SK-N-SH (cell line): Measurements from ENCODE around the gene TBC1D20. TPM values are rescaled to one million over a fixed set of nuclear protein-coding genes. Genes with fewer than 3 reads are reported as not detected.

Experiments used
- CTCF ChIA-PET: fragments of 300-600, 350-600 bp; formaldehyde crosslinking; extraction: SDS; loops from one replicate; lab custom pipeline; 2021; lab: Yijun Ruan, JAX
- POLR2A ChIA-PET: fragments of 350-600 bp; sonication (Branson Sonifier 250); formaldehyde crosslinking; extraction: SDS; loops from one replicate; lab custom pipeline; 2020; ENCODE audit warnings: antibody characterized with exemption, inconsistent platforms; lab: Yijun Ruan, JAX
- DNase-seq: peaks from one replicate; pipeline ENCODE4 v3.0.0; 2012
- H2AFZ ChIP-seq: fragments of 200-600 bp; sonication (generic); 2 replicates; pipeline ENCODE4 v1.8.1; 2016; ENCODE audit warnings: antibody characterized with exemption, mild to moderate bottlenecking, low read depth
- H3F3A ChIP-seq: fragments of 200-600 bp; sonication (generic); replicated peaks from 2 replicates; pipeline ENCODE3; 2016; ENCODE audit warnings: antibody characterized with exemption, mild to moderate bottlenecking; ENCODE audit not compliant: insufficient read depth
- H3K27ac ChIP-seq, 2 experiments: fragments of 200-500 bp in 1 of 2; fragments of 200-600 bp in 1 of 2; sonication (Bioruptor generic) in 1 of 2; sonication (generic), shearing (Covaris generic) in 1 of 2; 2 replicates each; pipeline versions ENCODE4 v1.5.1 to v1.6.1; 2014 to 2016; ENCODE audit warnings: low read depth in 2 of 2, inconsistent platforms in 1 of 2, low read length in 1 of 2, mild to moderate bottlenecking in 1 of 2, mixed read lengths in 1 of 2
- H3K27me3 ChIP-seq: fragments of 200-600 bp; sonication (generic), shearing (Covaris generic); 2 replicates; pipeline ENCODE4 v1.6.1; 2016; ENCODE audit warnings: mixed run types; ENCODE audit not compliant: insufficient read depth
- H3K36me3 ChIP-seq, 2 experiments: fragments of 200-500 bp in 1 of 2; fragments of 200-600 bp in 1 of 2; sonication (Bioruptor generic) in 1 of 2; sonication (generic) in 1 of 2; replicated peaks in 1 of 2; 2 replicates each; pipeline versions ENCODE3 to v1.5.1; 2014 to 2016; ENCODE audit warnings: low read length in 1 of 2, mild to moderate bottlenecking in 1 of 2; ENCODE audit not compliant: insufficient read depth in 2 of 2, control insufficient read depth in 1 of 2
- H3K4me1 ChIP-seq, 2 experiments: fragments of 200-500 bp in 1 of 2; fragments of 200-600 bp in 1 of 2; sonication (Bioruptor generic) in 1 of 2; sonication (generic), shearing (Covaris generic) in 1 of 2; 2 replicates each; pipeline versions ENCODE4 v1.5.1 to v1.6.1; 2014 to 2016; ENCODE audit warnings: low read depth in 1 of 2, low read length in 1 of 2, mixed run types in 1 of 2; ENCODE audit not compliant: insufficient read depth in 2 of 2, control insufficient read depth in 1 of 2
- H3K4me2 ChIP-seq: fragments of 200-600 bp; sonication (generic), shearing (Covaris generic); 2 replicates; pipeline ENCODE4 v1.6.1; 2017; ENCODE audit warnings: mixed run types
- H3K4me3 ChIP-seq, 2 experiments: fragments of 200-500 bp in 1 of 2; fragments of 200-600 bp in 1 of 2; sonication (Bioruptor generic) in 1 of 2; sonication (generic), shearing (Covaris generic) in 1 of 2; 2 replicates each; pipeline versions ENCODE4 v1.5.1 to v1.8.1; 2014 to 2016; ENCODE audit warnings: low read depth in 2 of 2, inconsistent platforms in 1 of 2, low read length in 1 of 2, mild to moderate bottlenecking in 1 of 2, mixed read lengths in 1 of 2, moderate library complexity in 1 of 2
- H3K79me2 ChIP-seq: fragments of 200-600 bp; sonication (generic); 2 replicates; pipeline ENCODE4 v1.8.1; 2017; ENCODE audit warnings: mild to moderate bottlenecking; ENCODE audit not compliant: insufficient read depth
- H3K9ac ChIP-seq: fragments of 200-600 bp; sonication (generic); 2 replicates; pipeline ENCODE4 v1.6.1; 2017; ENCODE audit warnings: mixed run types
- H3K9me2 ChIP-seq: fragments of 200-600 bp; sonication (generic); 2 replicates; pipeline ENCODE4 v1.6.1; 2017; ENCODE audit warnings: mixed run types
- H3K9me3 ChIP-seq: fragments of 200-600 bp; sonication (generic); 2 replicates; pipeline ENCODE4 v1.6.1; 2017; ENCODE audit warnings: mixed run types, mild to moderate bottlenecking, moderate library complexity
- H4K20me1 ChIP-seq: fragments of 200-600 bp; sonication (generic); 2 replicates; pipeline ENCODE4 v1.6.1; 2017; ENCODE audit warnings: mild to moderate bottlenecking, mixed run types; ENCODE audit not compliant: insufficient read depth
- CHD2 ChIP-seq: fragments of 150-350 bp; IDR thresholded peaks from 2 replicates; pipeline ENCODE4 v1.6.1; 2018; ENCODE audit warnings: low read length; ENCODE audit not compliant: partially characterized antibody
- EZH2phosphoT487 ChIP-seq: fragments of 200-600 bp; sonication (generic); IDR thresholded peaks from 2 replicates; pipeline ENCODE4 v1.6.1; 2017; ENCODE audit warnings: low read depth, mixed run types, mild to moderate bottlenecking, antibody characterized with exemption, moderate library complexity, borderline replicate concordance
- FOXJ3 ChIP-seq: sonication (generic); formaldehyde crosslinking; IDR thresholded peaks from 2 replicates; pipeline ENCODE4 v1.5.1; 2020; ENCODE audit warnings: mild to moderate bottlenecking, missing genetic modification reagents
- FOXM1 ChIP-seq: IDR thresholded peaks from 2 replicates; pipeline ENCODE4 v1.4.0; 2012; ENCODE audit warnings: low read depth, mild to moderate bottlenecking
- IRF3 ChIP-seq: fragments of 150-350 bp; IDR thresholded peaks from 2 replicates; pipeline ENCODE4 v1.6.1; 2016; ENCODE audit warnings: mild to moderate bottlenecking, low read depth, low read length
- MAX ChIP-seq: IDR thresholded peaks from 2 replicates; pipeline ENCODE4 v1.4.0; 2012; ENCODE audit warnings: low read depth
- NRF1 ChIP-seq: IDR thresholded peaks from 2 replicates; pipeline ENCODE4 v1.6.1; 2012; ENCODE audit warnings: low read depth, mild to moderate bottlenecking, low read length
- RAD21 ChIP-seq: IDR thresholded peaks from 2 replicates; pipeline ENCODE4 v1.6.1; 2012; ENCODE audit warnings: mild to moderate bottlenecking, low read length
- RCOR1 ChIP-seq: fragments of 150-350 bp; IDR thresholded peaks from 2 replicates; pipeline ENCODE4 v1.6.1; 2017; ENCODE audit warnings: antibody characterized with exemption, low read length
- REST ChIP-seq: IDR thresholded peaks from 2 replicates; pipeline ENCODE4 v1.6.1; 2012; ENCODE audit warnings: mild to moderate bottlenecking, low read depth, low read length, moderate library complexity
- RFX5 ChIP-seq: IDR thresholded peaks from 2 replicates; pipeline ENCODE4 v1.6.1; 2012; ENCODE audit warnings: mild to moderate bottlenecking, improper control_type of control experiment, low read length
- SIN3A ChIP-seq: IDR thresholded peaks from 2 replicates; pipeline ENCODE4 v1.6.1; 2012; ENCODE audit warnings: low read depth, mild to moderate bottlenecking, low read length, moderate library complexity, borderline replicate concordance
- SMC3 ChIP-seq: IDR thresholded peaks from 2 replicates; pipeline ENCODE4 v1.6.1; 2012; ENCODE audit warnings: low read depth, low read length, improper control_type of control experiment
- TAF1 ChIP-seq: IDR thresholded peaks from 2 replicates; pipeline ENCODE4 v1.6.1; 2012; ENCODE audit warnings: low read depth, mild to moderate bottlenecking, low read length, moderate library complexity, borderline replicate concordance
- TEAD4 ChIP-seq: IDR thresholded peaks from 2 replicates; pipeline ENCODE4 v1.4.0; 2012; ENCODE audit warnings: mild to moderate bottlenecking, borderline replicate concordance; ENCODE audit not compliant: insufficient read depth
- USF1 ChIP-seq: IDR thresholded peaks from 2 replicates; pipeline ENCODE4 v1.4.0; 2012; ENCODE audit warnings: low read depth, borderline replicate concordance
- WGBS: methylation state at CpG from one replicate; pipeline ENCODE4 v1.1.6; 2017; ENCODE audit warnings: low lambda C conversion rate; 5-methylcytosine and 5-hydroxymethylcytosine counted together
- polyA plus RNA-seq, 3 experiments: library from polyadenylated mRNA; depleted of rRNA; stranded (reverse); fragments of >200 nt; gene quantifications; 2 replicates each; pipeline ENCODE4 v1.2.3, GENCODE V29; 2012

The TBC1D20 gene
- polyA plus RNA-seq, 1 of the 3 experiments (the other 2 are of a cell fraction) = 27.7 TPM

DNA sequence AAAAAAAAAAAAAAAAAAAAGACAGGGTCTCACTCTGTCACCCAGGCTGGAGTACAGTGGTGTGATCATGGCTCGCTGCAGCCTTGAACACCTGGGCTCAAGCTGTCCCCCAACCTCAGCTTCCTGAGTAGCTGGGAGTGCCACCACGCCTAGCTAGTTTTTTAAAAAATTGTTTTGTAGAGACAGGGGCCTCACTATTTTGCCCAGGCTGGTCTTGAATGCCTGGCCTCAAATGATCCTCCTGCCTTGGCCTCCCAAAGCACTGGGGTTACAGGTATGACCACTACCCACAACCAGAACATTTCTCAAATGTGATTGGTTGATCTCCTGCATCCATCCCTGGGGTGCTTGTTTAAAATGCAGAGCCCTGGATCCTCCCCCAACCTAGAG lies 59.8 kb downstream of the TBC1D20 start:
- POLR2A ChIA-PET = no interaction called here
- WGBS = 89% methylated on average over 2 of the region's 2 CpGs
- CTCF ChIA-PET = interaction anchor here (1.1 to 1.8 kb wide), 2 partner anchors 29 to 336 kb away, joined by 4 to 7 read pairs; no protein-coding TSS in a partner anchor

DNA sequence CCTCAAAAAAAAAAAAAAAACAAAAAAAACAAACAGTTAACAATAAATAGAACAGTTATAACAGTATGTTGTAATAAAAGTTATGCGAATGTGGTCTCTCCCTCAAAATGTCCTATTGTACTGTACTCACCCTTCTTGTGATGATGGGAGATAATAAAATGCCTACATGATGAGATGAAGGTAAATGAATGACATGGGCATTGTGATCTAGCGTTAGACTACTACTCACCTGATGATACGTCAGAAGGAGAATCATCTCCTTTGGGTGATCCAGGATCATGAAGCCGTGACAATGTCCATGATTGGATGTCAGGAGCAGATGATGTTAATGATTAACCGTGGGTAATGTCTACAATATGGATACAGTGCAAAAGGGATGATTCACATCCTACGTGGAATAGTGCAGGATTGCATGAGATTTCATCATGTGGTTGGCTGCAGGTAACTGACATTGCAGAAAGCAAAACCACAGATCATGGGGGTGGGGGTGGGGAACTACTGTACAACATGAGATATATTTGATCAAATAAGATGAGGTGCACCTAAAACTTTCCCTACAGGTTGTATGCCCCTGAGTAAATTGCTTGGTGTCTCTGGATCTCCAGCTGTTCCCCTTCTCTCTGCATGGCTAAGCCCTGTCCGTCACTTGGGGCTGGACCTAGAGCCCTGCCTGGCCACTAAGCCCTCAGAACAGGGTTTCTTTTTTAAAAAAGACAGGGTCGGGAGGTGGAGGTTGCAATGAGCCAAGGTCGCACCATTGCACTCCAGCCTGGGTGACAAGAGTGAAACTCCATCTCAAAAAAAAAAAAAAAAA lies 60.4 kb downstream of the TBC1D20 start:
- Histone ChIP-seq H3K4me2 (no peak overlapping the region), H3K79me2 (no peaks in the 10 kb centered on the region), H4K20me1 (no peaks in the 10 kb centered on the region), H3K4me3 (no peak overlapping the region), H3K27ac (no peak overlapping the region), H3K9ac (no peak overlapping the region), H3K9me3 (no peaks in the 10 kb centered on the region), H2AFZ (no peak overlapping the region), H3K9me2 (no peaks in the 10 kb centered on the region), H3F3A (peaks cover 2% of the 10 kb centered on the region), H3K4me1 (peaks cover 0 to 10% of the 10 kb centered on the region in 2 experiments; a peak in 2 of 4 replicates), H3K36me3 (peaks cover 8 to 11% of the 10 kb centered on the region in 2 experiments), H3K27me3 (no peaks in the 10 kb centered on the region)
- 66% methylated on average over 9 of the region's 9 CpGs for WGBS
- no peak for DNase-seq
- ChIA-PET POLR2A (no interaction called here), CTCF (interaction anchor here (1.8 to 2.5 kb wide), 2 partner anchors 29 to 337 kb away, joined by 7 to 11 read pairs; no protein-coding TSS in a partner anchor)
- TF ChIP-seq RCOR1 (no peak), RAD21 (no peak), REST (no peak), NRF1 (no peak), IRF3 (no peak), USF1 (no peak), RFX5 (no peak), FOXJ3 (CRISPR knock-in tag) (no peak), SIN3A (no peak), TEAD4 (no peak), FOXM1 (no peak)

More for the DNA sequence above, 59.8 kb downstream of the TBC1D20 start:
- Histone ChIP-seq H3K9me3 (no peaks in the 10 kb centered on the region), H3F3A (peaks cover 8% of the 10 kb centered on the region), H3K4me3 (no peak overlapping the region), H3K27ac (no peak overlapping the region), H3K9me2 (no peaks in the 10 kb centered on the region)
- TF ChIP-seq RCOR1 (no peak), SMC3 (no peak), IRF3 (no peak), EZH2phosphoT487 (no peak), FOXM1 (no peak), CHD2 (no peak), RAD21 (no peak), TAF1 (no peak), TEAD4 (no peak), MAX (no peak)
- TF ChIP-seq, all 33 proteins: peak for 0
- H3K27me3 ChIP-seq = no peaks in the 10 kb centered on the region
- H4K20me1 ChIP-seq = no peaks in the 10 kb centered on the region
- H3K4me1 ChIP-seq = peaks cover 0 to 15% of the 10 kb centered on the region in 2 experiments; a peak in 2 of 4 replicates
- peaks cover 2 to 5% of the 10 kb centered on the region in 2 experiments for H3K36me3 ChIP-seq
- no peaks in the 10 kb centered on the region for H3K79me2 ChIP-seq
- no peak overlapping the region for H3K9ac ChIP-seq
- H3K4me2 ChIP-seq = no peak overlapping the region
- no peak overlapping the region for H2AFZ ChIP-seq
- no peak for DNase-seq
